Measurements from ENCODE around the gene EVC. TPM values are rescaled to one million over a fixed set of nuclear protein-coding genes. Genes with fewer than 3 reads are reported as not detected.

EVC gene
- total and polyA plus RNA-seq, 2 of the 4 experiments (the other 2 are of a cell fraction): 16.8 to 18.9 TPM

DNA sequence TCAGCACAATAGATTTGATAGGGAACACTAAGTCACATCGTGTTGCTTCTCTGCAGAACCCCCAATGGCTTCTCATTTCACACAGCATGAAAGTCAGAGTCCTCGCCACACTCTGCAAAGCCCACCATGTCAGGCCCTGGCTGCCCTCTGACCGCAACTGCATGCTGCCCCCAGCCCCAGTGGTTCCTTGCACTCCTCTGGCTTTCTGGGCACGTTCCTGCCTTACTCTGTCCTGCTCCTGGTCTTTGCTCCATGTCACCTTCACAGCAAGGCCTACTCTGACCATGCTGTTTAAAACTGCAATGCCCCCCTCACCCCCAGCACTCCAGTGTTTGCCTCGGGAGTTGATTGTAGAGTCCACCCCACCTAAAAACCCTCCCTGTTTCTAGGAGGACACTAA, 78.1 kb downstream of the EVC start:
- Histone ChIP-seq H4K91ac (ENCODE audit: insufficient read depth, low read depth, low read length) (no peak overlapping the region), H2BK120ac (ENCODE audit: low read depth, low read length) (no peak overlapping the region), H2AK9ac (replicated peaks; ENCODE audit: low read depth, low read length, poor library complexity) (no peak overlapping the region), H2AFZ (replicated peaks; ENCODE audit: low read length, poor library complexity) (no peak overlapping the region), H3K9me3 (ENCODE audit: control insufficient read depth, insufficient read depth, low read length) (no peaks in the 10 kb centered on the region), H2BK5ac (ENCODE audit: low read depth, low read length, poor library complexity, severe bottlenecking) (no peak overlapping the region), H3K27ac (ENCODE audit: insufficient read depth, low read length) (no peak overlapping the region), H3K9me1 (ENCODE audit: insufficient read depth, low read length) (0 out of 2 replicates have a peak, but pooled peaks cover 1% of the 10 kb centered on the region), H4K5ac (ENCODE audit: low read depth, low read length) (no peak overlapping the region), H4K20me1 (ENCODE audit: insufficient read depth, low read length) (no peaks in the 10 kb centered on the region), H3K56ac (ENCODE audit: extremely low read depth, insufficient read depth, low read length) (no peak overlapping the region), H3K36me3 (ENCODE audit: control insufficient read depth, insufficient read depth, low read length) (peaks cover 39% of the 10 kb centered on the region), H2BK20ac (ENCODE audit: low read depth, low read length) (no peak overlapping the region), H3K9ac (ENCODE audit: low read depth, low read length) (no peak overlapping the region), H3K18ac (ENCODE audit: low read depth, low read length) (no peak overlapping the region), H4K8ac (ENCODE audit: low read depth in 2 of 2, low read length in 2 of 2) (no peak overlapping the region), H3K14ac (replicated peaks; ENCODE audit: low read depth, low read length) (no peak overlapping the region), H2BK15ac (ENCODE audit: low read depth, low read length) (no peak overlapping the region), H3K4me1 (ENCODE audit: control insufficient read depth, insufficient read depth, low read length) (peaks cover 9% of the 10 kb centered on the region), H3K23ac (ENCODE audit: low read depth, low read length) (no peak overlapping the region), H3K4me2 (ENCODE audit: low read depth, low read length) (no peak overlapping the region), H3K27me3 (ENCODE audit: control insufficient read depth, insufficient read depth, low read length) (no peaks in the 10 kb centered on the region), H3K79me1 (ENCODE audit: low read depth in 1 of 2, low read length in 2 of 2) (peaks cover 3 to 9% of the 10 kb centered on the region in 2 experiments; a peak in 2 of 4 replicates), H3K4ac (ENCODE audit: low read depth, low read length) (no peak overlapping the region), H3K4me3 (ENCODE audit: insufficient read depth, low read depth, low read length) (no peak overlapping the region), H2AK5ac (ENCODE audit: low read depth, low read length) (no peak overlapping the region)
- no TSS peak for BruUV-seq (replicated peaks)
- DNase-seq (no peak), ATAC-seq (ENCODE audit: low read depth) (no peak)
- intact Hi-C loops (cut with micrococcal nuclease): no loop called here
- ChIA-PET CTCF (no interaction called here), POLR2A (ENCODE audit: unreplicated experiment) (no interaction called here)
- 90% methylated on average over 4 of the region's 5 CpGs; no CpG with 5 or more reads in 1 of the 2 experiments for WGBS, 2 experiments (ENCODE audit: extremely low coverage in 2 of 2, insufficient read length in 1 of 2)
- in situ Hi-C loops (cut with MboI; ENCODE audit: low sequenced_read_pairs): no loop called here
- TF ChIP-seq RFX5 (IDR thresholded peaks at IDR 0.05; ENCODE audit: low read depth, low read length) (no peak), CEBPB (IDR thresholded peaks at IDR 0.05; ENCODE audit: low read depth, low read length) (no peak), MAFK (IDR thresholded peaks at IDR 0.05; ENCODE audit: low read depth, low read length) (no peak), POLR2A (IDR thresholded peaks at IDR 0.05; ENCODE audit: low read depth, low read length) (no peak), SMC3 (IDR thresholded peaks at IDR 0.05; ENCODE audit: low read depth, low read length) (no peak), CHD1 (IDR thresholded peaks at IDR 0.05; ENCODE audit: low read depth, low read length) (no peak), MXI1 (IDR thresholded peaks at IDR 0.05; ENCODE audit: borderline replicate concordance, low read depth, low read length) (no peak)
- TF ChIP-seq, protein P1, sequence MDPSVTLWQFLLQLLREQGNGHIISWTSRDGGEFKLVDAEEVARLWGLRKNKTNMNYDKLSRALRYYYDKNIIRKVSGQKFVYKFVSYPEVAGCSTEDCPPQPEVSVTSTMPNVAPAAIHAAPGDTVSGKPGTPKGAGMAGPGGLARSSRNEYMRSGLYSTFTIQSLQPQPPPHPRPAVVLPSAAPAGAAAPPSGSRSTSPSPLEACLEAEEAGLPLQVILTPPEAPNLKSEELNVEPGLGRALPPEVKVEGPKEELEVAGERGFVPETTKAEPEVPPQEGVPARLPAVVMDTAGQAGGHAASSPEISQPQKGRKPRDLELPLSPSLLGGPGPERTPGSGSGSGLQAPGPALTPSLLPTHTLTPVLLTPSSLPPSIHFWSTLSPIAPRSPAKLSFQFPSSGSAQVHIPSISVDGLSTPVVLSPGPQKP (IDR thresholded peaks at IDR 0.05; ENCODE audit: borderline replicate concordance, low read depth, low read length): no peak
- TF ChIP-seq, protein P2, sequence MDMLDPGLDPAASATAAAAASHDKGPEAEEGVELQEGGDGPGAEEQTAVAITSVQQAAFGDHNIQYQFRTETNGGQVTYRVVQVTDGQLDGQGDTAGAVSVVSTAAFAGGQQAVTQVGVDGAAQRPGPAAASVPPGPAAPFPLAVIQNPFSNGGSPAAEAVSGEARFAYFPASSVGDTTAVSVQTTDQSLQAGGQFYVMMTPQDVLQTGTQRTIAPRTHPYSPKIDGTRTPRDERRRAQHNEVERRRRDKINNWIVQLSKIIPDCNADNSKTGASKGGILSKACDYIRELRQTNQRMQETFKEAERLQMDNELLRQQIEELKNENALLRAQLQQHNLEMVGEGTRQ (IDR thresholded peaks at IDR 0.05; ENCODE audit: low read depth, low read length): no peak
- dilution Hi-C loops (cut with HindIII; ENCODE audit: low sequenced_read_pairs, unreplicated experiment): no loop called here

Data from IMR-90 (cell line).